NK-92 (cell line): Measurements from ENCODE around the gene FRMD7.
"Not testable (repeated sequence)": the region's sequence is repeated elsewhere in the genome, so short reads cannot be mapped to it uniquely, and the experiment has no call there.

Experiments used
- DNase-seq: peaks from one replicate; lab custom pipeline; 2025; ENCODE audit not compliant: unreplicated experiment; lab: John Stamatoyannopoulos, UW

FRMD7 gene

GRCh38 chrX:132127743-132128142 lies at the start of gene FRMD7:
FRMD7 (minus strand) TSS chrX:132128020; CDS start chrX:132127844, 176 bp downstream.
- no peak for DNase-seq

- no peak for DNase-seq
Measured at GRCh38 chrX:132173647-132174046, 45.8 kb upstream of the FRMD7 start.

GRCh38 chrX:132171881-132172280 lies 44.1 kb upstream of the FRMD7 start:
- DNase-seq, result no peak

- no peak for DNase-seq
Measured at GRCh38 chrX:132171478-132171877, 43.7 kb upstream of the FRMD7 start.

- no peak for DNase-seq
Measured at GRCh38 chrX:132169554-132169953, 41.7 kb upstream of the FRMD7 start.

GRCh38 chrX:132165651-132166050 lies 37.8 kb upstream of the FRMD7 start:
- DNase-seq, result no peak

GRCh38 chrX:132165005-132165404 lies 37.2 kb upstream of the FRMD7 start:
- no peak for DNase-seq

- DNase-seq, result not testable (repeated sequence)
Measured at GRCh38 chrX:132163094-132163493, 35.3 kb upstream of the FRMD7 start.

- no peak for DNase-seq
Measured at GRCh38 chrX:132153166-132153565, 25.3 kb upstream of the FRMD7 start.

- DNase-seq, result no peak
Measured at GRCh38 chrX:132146456-132146855, 18.6 kb upstream of the FRMD7 start.

- DNase-seq, result no peak
Measured at GRCh38 chrX:132144061-132144460, 16.2 kb upstream of the FRMD7 start.

GRCh38 chrX:132125906-132126305 lies 1.9 kb downstream of the FRMD7 start:
- no peak for DNase-seq

- no peak for DNase-seq
Measured at GRCh38 chrX:132120913-132121312, 6.9 kb downstream of the FRMD7 start.

- no peak for DNase-seq
Measured at GRCh38 chrX:132119821-132120515, 7.9 kb downstream of the FRMD7 start.

GRCh38 chrX:132119283-132119682 lies 8.5 kb downstream of the FRMD7 start:
- no peak for DNase-seq

GRCh38 chrX:132118358-132118757 lies 9.5 kb downstream of the FRMD7 start:
- no peak for DNase-seq

GRCh38 chrX:132115792-132116191 lies 12.0 kb downstream of the FRMD7 start:
- no peak for DNase-seq

- no peak for DNase-seq
Measured at GRCh38 chrX:132114607-132115006, 13.2 kb downstream of the FRMD7 start.

GRCh38 chrX:132107291-132107690 lies 20.5 kb downstream of the FRMD7 start:
- DNase-seq, result no peak

- DNase-seq, result no peak
Measured at GRCh38 chrX:132101799-132102198, 26.0 kb downstream of the FRMD7 start.

- no peak for DNase-seq
Measured at GRCh38 chrX:132101206-132101605, 26.6 kb downstream of the FRMD7 start.

GRCh38 chrX:132098704-132099103 lies 29.1 kb downstream of the FRMD7 start:
- not testable (repeated sequence) for DNase-seq

GRCh38 chrX:132094164-132094563 lies 33.7 kb downstream of the FRMD7 start:
- DNase-seq, result no peak
